ENCODE results near the gene MYL7. TPM values are rescaled to one million over a fixed set of nuclear protein-coding genes. Genes with fewer than 3 reads are reported as not detected.

Gene MYL7
- total RNA-seq = not detected

GRCh38 chr7:44141221-44141850, at the start of gene MYL7:
MYL7 (minus strand) TSS chr7:44141332; CDS start chr7:44141305, 27 bp downstream.

GRCh38 chr7:44189286-44189992, 48.3 kb upstream of the MYL7 start, which contains the start of gene GCK:
GCK (minus strand) TSS chr7:44189439; CDS start chr7:44188953, 486 bp downstream.

GRCh38 chr7:44123190-44124003, 17.7 kb downstream of the MYL7 start, which contains the start of gene POLD2:
POLD2 (minus strand) TSS chr7:44123548; CDS start chr7:44122053, 1,495 bp downstream.

GRCh38 chr7:44103923-44104859, 36.9 kb downstream of the MYL7 start, which contains the start of gene AEBP1:
AEBP1 (plus strand) TSS chr7:44104345; CDS start chr7:44104666, 321 bp downstream.

Small RNA genes lying within 50 kb of the gene (small RNA-seq; reads per million reads assigned to genes)
- gene RNA5SP230 (ENCODE audit: low replicate concordance) = not detected

Other genes starting within 250 kb of the MYL7 start
- gene URGCP, start 234.7 kb downstream of the MYL7 start, total RNA-seq = 37.2 TPM
- 14.7 TPM for gene UBE2D4, start 214.9 kb downstream of the MYL7 start, total RNA-seq
- gene SPDYE1, start 143.4 kb downstream of the MYL7 start, total RNA-seq = not detected
- 82.0 TPM for gene DBNL, start 96.6 kb downstream of the MYL7 start, total RNA-seq
- gene PGAM2, start 75.8 kb downstream of the MYL7 start, total RNA-seq = 2.5 TPM
- 14.4 TPM for gene POLM, start 58.8 kb downstream of the MYL7 start, total RNA-seq
- 10.3 TPM for gene AEBP1, start 37.0 kb downstream of the MYL7 start, total RNA-seq
- gene POLD2, start 17.8 kb downstream of the MYL7 start, total RNA-seq = 56.7 TPM
- 5.3 TPM for gene GCK, start 48.1 kb upstream of the MYL7 start, total RNA-seq
- 57.3 TPM for gene YKT6, start 59.6 kb upstream of the MYL7 start, total RNA-seq
- gene CAMK2B, start 184.3 kb upstream of the MYL7 start, total RNA-seq = 94.5 TPM